IPS DF 19.7 (cell line): ENCODE data around the gene CRHR1.

Experiments used
- DNase-seq: peaks from one replicate; pipeline ENCODE4 v3.0.0-alpha.2; 2013; ENCODE audit warnings: low read depth, low spot score

The CRHR1 gene

GRCh38 chr17:45867171-45867570 lies 83.1 kb downstream of the CRHR1 start:
- no peak for DNase-seq

- no peak for DNase-seq
Measured at GRCh38 chr17:45867702-45868101, 83.6 kb downstream of the CRHR1 start.

GRCh38 chr17:45868276-45868675 lies 84.2 kb downstream of the CRHR1 start:
- no peak for DNase-seq

GRCh38 chr17:45869676-45870341 lies 85.7 kb downstream of the CRHR1 start:
- DNase-seq: no peak

GRCh38 chr17:45870342-45870974 lies 86.3 kb downstream of the CRHR1 start:
- no peak for DNase-seq

GRCh38 chr17:45871718-45872117 lies 87.6 kb downstream of the CRHR1 start:
- no peak for DNase-seq

GRCh38 chr17:45873728-45874127 lies 89.6 kb downstream of the CRHR1 start:
- no peak for DNase-seq

GRCh38 chr17:45874151-45874550 lies 90.0 kb downstream of the CRHR1 start:
- no peak for DNase-seq

- DNase-seq: no peak
Measured at GRCh38 chr17:45876539-45876938, 92.4 kb downstream of the CRHR1 start.

- DNase-seq: no peak
Measured at GRCh38 chr17:45877467-45877866, 93.3 kb downstream of the CRHR1 start.

GRCh38 chr17:45883063-45883462 lies 98.9 kb downstream of the CRHR1 start:
- DNase-seq: no peak
